HG03135 (cell line): ENCODE results near the gene INPP4A.
A peak's percentile ranks its signal among the peaks of the same experiment; 100 is the strongest.
"Not testable (repeated sequence)": the region's sequence is repeated elsewhere in the genome, so short reads cannot be mapped to it uniquely, and the experiment has no call there.

Experiments
- ATAC-seq: cut with Tn5 transposase; IDR thresholded peaks from one replicate; pipeline ENCODE4 v1.9.1; 2021; ENCODE audit warnings: mild to moderate bottlenecking, moderate library complexity; ENCODE audit not compliant: unreplicated experiment

Gene INPP4A

GRCh38 chr2:98577313-98577712, 132.7 kb downstream of the INPP4A start:
- no peak for ATAC-seq

DNA sequence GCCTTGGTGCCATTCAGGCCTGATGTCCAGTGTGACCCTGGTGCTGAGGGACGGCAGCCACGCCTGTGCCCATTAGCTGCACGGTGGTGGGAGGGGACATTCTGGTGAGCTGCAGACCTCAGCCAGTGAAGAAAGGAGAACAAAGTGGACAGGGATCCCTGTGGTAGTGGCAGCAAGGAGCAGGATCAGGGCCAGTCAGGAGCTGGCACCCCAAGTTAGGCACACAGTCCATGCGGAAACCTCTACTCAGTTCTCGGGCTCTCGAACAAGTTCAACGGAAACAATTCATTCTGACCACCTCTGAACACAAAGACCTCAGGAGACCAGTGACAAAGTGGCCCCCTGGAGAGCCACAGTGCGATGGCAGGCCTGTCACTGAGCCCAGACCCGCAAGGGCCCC, 133.6 kb downstream of the INPP4A start:
- ATAC-seq = no peak

GRCh38 chr2:98579926-98580325, 135.3 kb downstream of the INPP4A start:
- no peak for ATAC-seq

DNA sequence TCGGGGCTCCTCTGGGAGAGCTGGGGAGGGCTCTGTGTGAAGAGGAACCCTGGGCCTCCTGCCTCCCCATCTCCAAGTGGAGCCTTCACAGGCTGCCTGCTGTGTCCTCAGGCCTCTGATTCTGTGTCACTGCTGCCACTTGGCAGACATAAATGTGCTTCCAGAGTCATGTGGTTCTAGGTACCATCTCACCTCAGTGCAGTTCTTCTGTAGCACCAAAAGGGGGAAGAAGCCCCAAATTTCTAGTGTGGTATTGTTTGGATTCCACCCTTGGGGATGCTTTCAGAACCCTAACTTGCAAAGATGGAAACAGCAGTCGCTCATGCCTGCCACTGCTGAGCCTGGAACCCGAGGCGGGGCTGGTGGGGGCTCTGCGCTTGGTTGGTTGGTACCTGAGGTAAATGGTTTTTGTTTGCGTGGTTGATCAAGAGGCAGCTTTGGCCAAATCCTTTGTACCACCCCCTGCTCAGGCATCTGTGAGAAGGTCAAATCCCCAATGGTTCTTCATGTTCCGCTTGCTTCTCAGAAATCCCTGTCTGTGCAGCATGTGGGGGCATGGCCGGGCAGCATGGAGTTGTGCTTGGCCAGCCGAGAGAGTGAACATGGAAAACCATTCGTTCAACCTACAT, 136.1 kb downstream of the INPP4A start:
- no peak for ATAC-seq

DNA sequence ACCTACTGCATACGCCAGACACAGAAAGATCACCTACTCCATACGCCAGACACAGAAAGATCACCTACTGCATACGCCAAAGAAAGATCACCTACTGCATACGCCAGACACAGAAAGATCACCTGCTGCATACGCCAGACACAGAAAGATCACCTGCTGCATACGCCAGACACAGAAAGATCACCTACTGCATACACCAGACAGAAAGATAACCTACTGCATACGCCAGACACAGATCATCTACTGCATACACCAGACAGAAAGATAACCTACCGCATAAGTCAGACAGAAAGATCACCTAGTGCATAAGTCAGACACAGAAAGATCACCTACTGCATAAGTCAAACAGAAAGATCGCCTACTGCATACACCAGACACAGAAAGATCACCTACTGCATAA, 137.9 kb downstream of the INPP4A start:
- no peak for ATAC-seq

DNA sequence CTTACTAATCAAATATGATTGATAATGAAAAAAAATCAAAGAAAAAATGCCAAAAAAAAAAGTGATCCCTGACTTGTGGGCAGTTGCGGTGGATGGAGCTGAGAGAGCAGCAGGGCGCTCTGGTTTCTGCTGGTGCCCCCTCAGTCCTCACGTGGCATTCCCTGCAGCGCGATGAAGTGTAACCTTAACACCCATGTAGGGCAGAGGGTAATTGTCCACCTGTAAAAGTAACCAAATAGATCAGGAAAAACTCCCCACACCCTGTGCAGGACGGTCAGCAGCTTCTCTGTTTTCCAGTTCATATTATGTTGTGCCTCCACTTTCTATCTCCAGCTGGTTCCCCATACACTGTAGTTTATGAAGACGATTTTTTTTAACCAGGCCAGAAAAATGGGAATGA, 138.6 kb downstream of the INPP4A start:
- ATAC-seq = no peak

DNA sequence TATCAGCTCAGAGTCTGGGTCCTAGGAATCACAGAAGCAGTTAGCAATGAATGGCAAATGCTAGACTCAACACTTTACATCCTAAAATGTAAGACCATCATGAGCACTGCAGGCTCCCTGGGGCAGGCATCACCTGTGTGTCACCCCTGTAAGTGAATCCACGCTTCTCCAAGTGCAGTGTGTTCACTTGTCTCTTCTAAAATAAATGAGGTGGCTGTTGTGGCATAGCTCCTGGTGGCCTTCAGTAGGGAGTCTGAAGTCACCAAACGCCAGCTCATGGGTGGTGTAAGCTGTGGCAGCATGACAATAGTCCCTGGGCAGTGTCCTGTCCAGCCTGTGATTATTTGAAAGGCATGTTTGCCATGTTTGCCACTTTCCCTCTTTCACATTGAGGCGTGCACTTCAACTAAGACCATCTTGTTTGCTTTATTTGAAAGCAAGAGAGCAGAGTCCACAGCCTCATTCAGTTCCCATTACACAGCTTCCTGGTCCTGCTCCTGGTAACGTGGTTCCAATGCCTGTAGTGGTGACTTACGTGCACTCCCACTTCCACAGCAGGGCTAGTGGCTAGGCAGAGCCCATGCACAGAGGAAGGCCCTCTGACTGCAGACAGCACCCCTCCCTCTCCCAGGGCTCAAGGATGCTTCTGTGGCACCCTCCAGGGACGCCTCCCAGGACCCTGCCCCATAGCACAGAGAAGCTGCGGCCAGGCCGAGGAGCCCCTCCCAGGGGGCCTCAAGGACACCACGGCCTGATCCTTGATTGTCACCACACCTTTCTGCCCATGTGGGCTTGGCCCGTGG, 139.4 kb downstream of the INPP4A start:
- ATAC-seq = no peak

GRCh38 chr2:98585386-98585785, 140.7 kb downstream of the INPP4A start:
- no peak for ATAC-seq

DNA sequence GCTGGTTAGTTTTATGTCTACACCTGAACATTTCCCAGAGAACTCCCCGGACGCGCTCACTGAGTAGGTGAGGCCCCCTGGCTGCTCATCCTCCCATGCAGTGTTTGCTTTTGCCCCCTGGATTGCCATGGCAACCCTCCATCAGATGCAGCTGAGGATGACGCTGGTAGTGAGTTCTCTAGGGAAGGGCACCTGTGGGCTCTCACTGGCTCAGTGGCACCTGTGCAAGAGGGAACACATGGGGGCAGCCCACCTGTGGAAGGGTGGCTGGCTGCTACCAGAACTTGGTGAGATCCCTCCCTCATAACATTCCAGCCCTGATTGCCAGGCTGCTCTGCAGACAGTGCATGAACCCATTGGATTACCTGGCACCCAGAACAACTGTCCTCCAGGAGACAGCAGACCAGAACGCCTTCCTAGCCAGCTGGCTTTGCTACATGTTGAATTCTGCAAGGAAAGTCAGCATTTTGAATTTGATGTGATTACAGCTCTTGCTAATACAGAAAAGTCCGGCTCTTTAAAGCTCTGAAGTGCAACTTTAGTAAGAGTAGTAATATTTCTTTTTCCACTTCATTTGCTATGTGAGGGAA, 142.0 kb downstream of the INPP4A start:
- no peak for ATAC-seq

- ATAC-seq = no peak
Measured at GRCh38 chr2:98588880-98589431, 144.3 kb downstream of the INPP4A start.

DNA sequence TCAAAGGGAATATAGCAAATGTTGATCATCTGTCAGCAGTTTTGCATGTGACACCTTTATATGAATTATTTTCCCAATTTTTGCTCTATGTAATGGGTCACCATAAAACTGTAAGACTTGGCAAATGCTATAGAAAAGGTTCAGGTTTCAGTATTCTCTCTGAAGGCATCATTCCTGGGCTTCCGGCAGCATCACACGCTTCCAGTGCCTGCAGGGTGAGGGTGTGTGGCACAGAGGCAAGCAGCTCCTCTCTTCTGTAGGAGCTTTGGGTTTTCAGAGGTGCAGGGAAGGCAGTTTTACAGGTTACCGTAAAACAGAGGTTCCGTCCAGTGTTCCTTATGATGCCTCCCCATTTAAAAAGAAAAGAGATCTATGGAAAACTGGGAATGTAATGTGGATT, 144.8 kb downstream of the INPP4A start:
- no peak for ATAC-seq

DNA sequence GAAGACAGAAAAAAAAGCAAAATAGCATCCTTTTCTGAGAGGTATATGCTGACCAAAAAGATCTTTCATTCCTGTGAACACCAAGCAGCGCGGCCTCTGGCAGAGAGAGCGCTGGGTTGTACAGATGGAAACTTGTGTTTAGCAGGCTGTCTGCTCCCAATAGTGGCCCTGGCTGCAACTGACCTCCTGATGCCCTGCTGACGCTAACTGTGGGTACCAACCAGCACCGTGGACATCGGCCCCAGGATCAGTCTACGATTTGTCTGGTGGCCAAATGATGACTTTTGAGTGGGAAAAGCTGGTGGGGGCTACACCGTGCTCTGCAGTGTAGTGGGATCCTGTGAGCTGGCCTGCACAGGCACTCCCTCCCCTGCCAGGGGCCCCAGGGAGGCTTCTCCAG, 147.9 kb downstream of the INPP4A start:
- ATAC-seq = no peak

GRCh38 chr2:98594665-98595064, 150.0 kb downstream of the INPP4A start:
- not testable (repeated sequence) for ATAC-seq

DNA sequence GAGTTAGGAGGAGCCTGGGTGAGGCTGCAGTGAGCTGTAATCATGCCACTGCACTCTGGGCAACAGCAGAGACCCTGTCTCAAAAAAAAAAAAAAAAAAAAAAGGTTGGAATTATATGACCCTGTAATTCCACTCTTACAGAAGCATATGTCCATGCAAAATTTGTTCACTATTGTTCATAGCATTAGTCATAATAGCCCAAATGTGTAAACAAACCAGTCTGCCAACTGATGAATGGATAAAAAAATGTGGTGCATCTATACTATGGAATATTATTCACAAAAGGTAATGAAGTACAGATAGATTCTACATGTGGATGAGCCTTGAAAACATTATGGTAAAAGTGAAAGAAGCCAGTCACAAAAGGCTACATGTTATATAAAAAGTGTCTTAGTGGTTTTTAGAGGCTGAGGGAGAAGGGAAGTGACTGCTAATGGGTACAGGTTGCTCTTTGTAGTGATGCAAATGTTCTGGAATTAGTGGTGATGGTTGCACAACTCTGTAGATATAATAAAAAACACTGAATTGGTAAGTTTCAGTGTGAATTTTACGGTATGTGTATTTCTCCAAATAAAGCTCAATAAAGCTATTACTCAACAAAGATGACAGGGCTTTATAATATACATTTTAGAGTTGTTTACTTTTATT, 154.2 kb downstream of the INPP4A start:
- ATAC-seq = no peak

GRCh38 chr2:98601532-98602132, 157.0 kb downstream of the INPP4A start:
- no peak for ATAC-seq

GRCh38 chr2:98604547-98604946, 159.9 kb downstream of the INPP4A start:
- ATAC-seq = no peak

DNA sequence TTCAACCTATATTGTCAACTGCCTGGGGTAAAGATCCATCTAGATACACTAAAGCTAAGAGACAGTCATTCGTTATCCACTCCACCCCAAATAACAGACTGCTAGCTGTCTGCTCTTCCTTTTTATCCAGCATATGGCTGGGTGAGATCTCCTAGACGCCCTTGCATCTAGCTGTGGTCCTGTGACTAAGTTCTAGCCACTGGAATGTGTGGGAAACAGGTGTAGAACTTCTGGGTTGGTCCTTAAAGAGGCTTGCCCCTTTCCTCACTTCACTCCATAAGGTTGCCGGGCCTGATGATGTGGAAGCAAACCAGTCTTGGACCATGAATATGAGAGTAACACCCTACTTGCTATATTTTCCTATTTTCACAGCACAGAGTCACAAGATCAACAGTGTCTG, 160.4 kb downstream of the INPP4A start:
- ATAC-seq = no peak

- no peak for ATAC-seq
Measured at GRCh38 chr2:98606431-98606830, 161.8 kb downstream of the INPP4A start.

DNA sequence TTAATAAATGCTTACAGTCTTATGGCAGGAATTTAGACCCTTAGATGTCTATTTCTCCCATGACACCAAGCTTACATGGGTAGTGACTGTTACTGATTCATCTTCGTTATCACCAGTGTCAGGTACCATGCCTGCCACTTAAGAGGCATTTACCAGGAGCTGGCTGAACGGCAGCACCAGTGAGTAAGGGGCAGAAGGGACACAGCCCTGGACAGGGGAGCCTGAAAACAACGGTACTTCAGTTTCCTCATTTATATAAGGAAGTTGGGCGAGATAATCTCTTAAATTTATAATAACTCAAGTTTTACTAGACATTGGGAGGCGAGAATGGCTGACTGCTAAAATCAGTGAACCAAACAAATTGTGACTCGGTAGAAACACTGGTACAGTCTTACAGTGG, 162.4 kb downstream of the INPP4A start:
- no peak for ATAC-seq

- ATAC-seq = peak; percentile 10
Measured at GRCh38 chr2:98607741-98608115, 163.1 kb downstream of the INPP4A start.
